HCT116 (cell line): ENCODE measurements around the gene WDFY2. TPM values are rescaled to one million over a fixed set of nuclear protein-coding genes. Genes with fewer than 3 reads are reported as not detected.

Experiments used
- ATAC-seq: fragments of 200-7000 bp; cut with Tn5 transposase; 2 replicates; pipeline ENCODE4 v1.9.1; 2020; ENCODE audit warnings: mild to moderate bottlenecking, moderate library complexity
- BruUV-seq: library from RNA; stranded (reverse); fragments of 400-500 nt; replicated peaks from 2 replicates; lab custom pipeline; 2021; lab: Mats Ljungman, UMichigan
- CTCF ChIA-PET: fragments of 300-600 bp; sonication (Branson Sonifier 250); formaldehyde crosslinking; loops from one replicate; lab custom pipeline; 2021; ENCODE audit warnings: antibody characterized with exemption; lab: Charles Lee
- POLR2A ChIA-PET: fragments of 300-600, 350-600 bp; sonication (Branson Sonifier 250); formaldehyde crosslinking; loops from one replicate; lab custom pipeline; 2021; ENCODE audit warnings: antibody characterized with exemption; lab: Charles Lee
- RAD21 ChIA-PET, 2 experiments: fragments of 300-600 bp; sonication (Branson Sonifier 250); formaldehyde crosslinking; loops; one replicate each; lab custom pipeline; 2023; ENCODE audit warnings: low total read pairs in 2 of 2; ENCODE audit not compliant: uncharacterized antibody in 2 of 2, unreplicated experiment in 2 of 2, low non-redundant PET in 1 of 2; lab: Charles Lee
- DNase-seq: peaks from one replicate; pipeline ENCODE4 v3.0.0-alpha.2; 2010; ENCODE audit warnings: low read depth, low spot score
- H2AFZ ChIP-seq: fragments of 200-600 bp; shearing (Covaris generic), sonication (generic); 2 replicates; pipeline ENCODE4 v1.6.1; 2017; ENCODE audit warnings: low read depth, mixed run types, mixed read lengths, antibody characterized with exemption, low read length; ENCODE audit not compliant: poor library complexity, severe bottlenecking
- H3K27ac ChIP-seq: 2 replicates; pipeline ENCODE4 v1.5.1; 2012; ENCODE audit warnings: low read depth, low read length
- H3K27me3 ChIP-seq: fragments of 200-600 bp; sonication (generic); 2 replicates; pipeline ENCODE4 v1.6.1; 2016; ENCODE audit warnings: mixed run types, low read length, mixed read lengths; ENCODE audit not compliant: insufficient read depth
- H3K36me3 ChIP-seq, 2 experiments: fragments of 200-500 bp in 1 of 2; fragments of 200-600 bp in 1 of 2; sonication (Bioruptor generic) in 1 of 2; sonication (generic) in 1 of 2; 2 replicates each; pipeline versions ENCODE4 v1.5.1 to v1.6.1; 2014 to 2016; ENCODE audit warnings: low read length in 2 of 2, inconsistent platforms in 1 of 2, mixed read lengths in 1 of 2, mixed run types in 1 of 2; ENCODE audit not compliant: insufficient read depth in 2 of 2, control insufficient read depth in 1 of 2
- H3K4me1 ChIP-seq, 2 experiments: fragments of 200-600 bp in 1 of 2; sonication (generic) in 1 of 2; 2 replicates each; pipeline versions ENCODE4 v1.5.1 to v1.6.1; 2012 to 2017; ENCODE audit warnings: low read length in 2 of 2, inconsistent platforms in 1 of 2, mild to moderate bottlenecking in 1 of 2, mixed read lengths in 1 of 2, mixed run types in 1 of 2, moderate library complexity in 1 of 2; ENCODE audit not compliant: insufficient read depth in 2 of 2, control insufficient read depth in 1 of 2
- H3K4me2 ChIP-seq: fragments of 200-600 bp; sonication (generic); 2 replicates; pipeline ENCODE4 v1.6.1; 2017; ENCODE audit warnings: mixed run types, low read length, mixed read lengths
- H3K4me3 ChIP-seq, 2 experiments: fragments of 200-600 bp in 1 of 2; sonication (generic) in 1 of 2; replicated peaks in 1 of 2; 2 replicates each; pipeline ENCODE4 v1.5.1; 2011 to 2016; ENCODE audit warnings: low read length in 2 of 2, control low read depth in 1 of 2, low read depth in 1 of 2, mild to moderate bottlenecking in 1 of 2, mixed read lengths in 1 of 2, mixed run types in 1 of 2
- H3K79me2 ChIP-seq: fragments of 200-600 bp; sonication (generic); 2 replicates; pipeline ENCODE4 v1.6.1; 2017; ENCODE audit warnings: mild to moderate bottlenecking, mixed run types, low read length, moderate library complexity, mixed read lengths; ENCODE audit not compliant: insufficient read depth
- H3K9ac ChIP-seq: fragments of 200-600 bp; sonication (generic); 2 replicates; pipeline ENCODE4 v1.6.1; 2016; ENCODE audit warnings: low read length, mixed read lengths
- H3K9me2 ChIP-seq: fragments of 200-600 bp; sonication (generic), shearing (Covaris generic); 2 replicates; pipeline ENCODE4 v1.6.1; 2017; ENCODE audit warnings: mixed run types, mild to moderate bottlenecking, moderate library complexity; ENCODE audit not compliant: insufficient read depth
- H3K9me3 ChIP-seq, 2 experiments: fragments of 200-500 bp in 1 of 2; fragments of 200-600 bp in 1 of 2; sonication (Bioruptor generic) in 1 of 2; sonication (generic) in 1 of 2; 2 replicates each; pipeline ENCODE4 v1.6.1; 2014 to 2017; ENCODE audit warnings: low read length in 2 of 2, mixed read lengths in 2 of 2, inconsistent platforms in 1 of 2, low read depth in 1 of 2, mild to moderate bottlenecking in 1 of 2, mixed run types in 1 of 2, moderate library complexity in 1 of 2; ENCODE audit not compliant: control insufficient read depth in 1 of 2, insufficient read depth in 1 of 2
- H4K20me1 ChIP-seq: fragments of 200-600 bp; sonication (generic), shearing (Covaris generic); 2 replicates; pipeline ENCODE4 v1.6.1; 2017; ENCODE audit warnings: mixed run types, mild to moderate bottlenecking, moderate library complexity; ENCODE audit not compliant: insufficient read depth
- CBX3 ChIP-seq: IDR thresholded peaks from 2 replicates; pipeline ENCODE4 v1.6.1; 2012; ENCODE audit warnings: low read depth
- CEBPB ChIP-seq: IDR thresholded peaks from 2 replicates; pipeline ENCODE4 v1.6.1; 2012; ENCODE audit warnings: low read depth
- ELF1 ChIP-seq: IDR thresholded peaks from 2 replicates; pipeline ENCODE4 v1.6.1; 2012; ENCODE audit warnings: low read depth, borderline replicate concordance
- EZH2 ChIP-seq: fragments of 200-600 bp; sonication (generic); IDR thresholded peaks from 2 replicates; pipeline ENCODE4 v1.6.1; 2017; ENCODE audit warnings: antibody characterized with exemption, mixed run types
- FOSL1 ChIP-seq: IDR thresholded peaks from 2 replicates; pipeline ENCODE4 v1.6.1; 2012; ENCODE audit warnings: low read depth
- JUND ChIP-seq: IDR thresholded peaks from 2 replicates; pipeline ENCODE4 v1.6.1; 2012
- POLR2A ChIP-seq: IDR thresholded peaks from 2 replicates; pipeline ENCODE4 v1.7.0; 2011; ENCODE audit warnings: borderline replicate concordance; ENCODE audit not compliant: insufficient read depth, insufficient read length; ENCODE audit errors: extremely low read depth
- POLR2AphosphoS5 ChIP-seq: IDR thresholded peaks from 2 replicates; pipeline ENCODE4 v1.6.1; 2011; ENCODE audit warnings: mild to moderate bottlenecking, low read depth, low read length, moderate library complexity
- RAD21 ChIP-seq: IDR thresholded peaks from 2 replicates; pipeline ENCODE4 v1.6.1; 2012; ENCODE audit warnings: low read depth, mild to moderate bottlenecking
- REST ChIP-seq: IDR thresholded peaks from 2 replicates; pipeline ENCODE4 v1.6.1; 2012; ENCODE audit warnings: low read depth
- YY1 ChIP-seq: IDR thresholded peaks from 2 replicates; pipeline ENCODE4 v1.6.1; 2011; ENCODE audit warnings: low read length, low read depth, moderate library complexity, mild to moderate bottlenecking; ENCODE audit not compliant: insufficient replicate concordance; ENCODE audit errors: extremely low read depth
- ZBTB33 ChIP-seq: IDR thresholded peaks from 2 replicates; pipeline ENCODE4 v1.6.1; 2011; ENCODE audit warnings: mild to moderate bottlenecking, low read length, moderate library complexity; ENCODE audit not compliant: insufficient replicate concordance; ENCODE audit errors: extremely low read depth
- intact Hi-C: fragments of 100-400 bp; cut with micrococcal nuclease; formaldehyde crosslinking; loops from 2 replicates; pipeline ENCODE4 v1.10.0; 2022
- total RNA-seq: library from RNA; stranded (reverse); gene quantifications from one replicate; pipeline ENCODE4 v1.2.1, GENCODE V29; 2021; ENCODE audit not compliant: unreplicated experiment

Gene WDFY2
- total RNA-seq, 1 experiment from 2014 or later: 6.1 TPM

- POLR2A ChIA-PET: no interaction called here
- Histone ChIP-seq H3K79me2 (no peaks in the 10 kb centered on the region), H3K9me3 (no peaks in the 10 kb centered on the region), H3K4me2 (no peak overlapping the region), H2AFZ (no peak overlapping the region), H3K4me3 (no peak overlapping the region), H3K36me3 (no peaks in the 10 kb centered on the region), H3K27ac (no peak overlapping the region), H3K9me2 (no peaks in the 10 kb centered on the region), H3K9ac (no peak overlapping the region), H4K20me1 (no peaks in the 10 kb centered on the region), H3K27me3 (no peaks in the 10 kb centered on the region), H3K4me1 (peaks cover 7 to 13% of the 10 kb centered on the region in 2 experiments; a peak in 3 of 4 replicates)
- CTCF ChIA-PET: no interaction called here
- BruUV-seq: no TSS peak
- ATAC-seq (no peak), DNase-seq (no peak)
- RAD21 ChIA-PET: no interaction called here
- intact Hi-C loops: no loop called here
- TF ChIP-seq POLR2AphosphoS5: no peak
- no peak for TF ChIP-seq ZBTB33
- no peak for TF ChIP-seq CEBPB
- TF ChIP-seq RAD21: no peak
- TF ChIP-seq CBX3: no peak
- no peak for TF ChIP-seq JUND
- no peak for TF ChIP-seq FOSL1
- TF ChIP-seq EZH2: no peak
- TF ChIP-seq ELF1: no peak
- no peak for TF ChIP-seq YY1
- no peak for TF ChIP-seq REST
- no peak for TF ChIP-seq POLR2A
These were observed 103.9 kb downstream of the WDFY2 start for GRCh38 chr13:51687947-51688714.
